ENCODE results near the gene ATMIN. TPM values are rescaled to one million over a fixed set of nuclear protein-coding genes. Genes with fewer than 3 reads are reported as not detected.

ATMIN gene
- total RNA-seq, 1 donor from 2014 or later: 33.5 TPM

DNA sequence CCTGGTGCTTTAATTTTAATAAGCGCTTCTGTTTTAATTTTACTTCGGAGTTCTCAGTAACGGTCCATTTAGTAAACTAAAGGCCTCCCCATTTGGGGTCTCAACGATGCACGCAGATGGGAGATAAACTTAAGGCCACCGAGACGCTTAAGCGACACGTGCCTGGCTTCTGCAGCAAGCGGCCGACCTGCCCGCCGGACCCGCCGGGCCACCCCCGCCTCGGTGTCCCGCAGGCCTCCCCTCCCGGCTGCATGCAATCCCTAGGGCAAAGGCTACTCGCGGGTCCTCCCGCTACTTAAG is 60.0 kb downstream of the ATMIN start:
- TF ChIP-seq, protein P1, sequence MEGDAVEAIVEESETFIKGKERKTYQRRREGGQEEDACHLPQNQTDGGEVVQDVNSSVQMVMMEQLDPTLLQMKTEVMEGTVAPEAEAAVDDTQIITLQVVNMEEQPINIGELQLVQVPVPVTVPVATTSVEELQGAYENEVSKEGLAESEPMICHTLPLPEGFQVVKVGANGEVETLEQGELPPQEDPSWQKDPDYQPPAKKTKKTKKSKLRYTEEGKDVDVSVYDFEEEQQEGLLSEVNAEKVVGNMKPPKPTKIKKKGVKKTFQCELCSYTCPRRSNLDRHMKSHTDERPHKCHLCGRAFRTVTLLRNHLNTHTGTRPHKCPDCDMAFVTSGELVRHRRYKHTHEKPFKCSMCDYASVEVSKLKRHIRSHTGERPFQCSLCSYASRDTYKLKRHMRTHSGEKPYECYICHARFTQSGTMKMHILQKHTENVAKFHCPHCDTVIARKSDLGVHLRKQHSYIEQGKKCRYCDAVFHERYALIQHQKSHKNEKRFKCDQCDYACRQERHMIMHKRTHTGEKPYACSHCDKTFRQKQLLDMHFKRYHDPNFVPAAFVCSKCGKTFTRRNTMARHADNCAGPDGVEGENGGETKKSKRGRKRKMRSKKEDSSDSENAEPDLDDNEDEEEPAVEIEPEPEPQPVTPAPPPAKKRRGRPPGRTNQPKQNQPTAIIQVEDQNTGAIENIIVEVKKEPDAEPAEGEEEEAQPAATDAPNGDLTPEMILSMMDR (IDR thresholded peaks at IDR 0.05): no peak
- peak overlapping the region; percentile 78 for H3K27ac ChIP-seq
- ATAC-seq (no peak), DNase-seq (no peak)
- intact Hi-C loops (cut with DNase I): no loop called here
- H3K27me3 ChIP-seq: no peaks in the 10 kb centered on the region
- H3K4me1 ChIP-seq: no peaks in the 10 kb centered on the region
- no peaks in the 10 kb centered on the region for H3K9me3 ChIP-seq
- H3K36me3 ChIP-seq: no peaks in the 10 kb centered on the region
- peak overlapping the region; percentile 74 for H3K4me3 ChIP-seq

DNA sequence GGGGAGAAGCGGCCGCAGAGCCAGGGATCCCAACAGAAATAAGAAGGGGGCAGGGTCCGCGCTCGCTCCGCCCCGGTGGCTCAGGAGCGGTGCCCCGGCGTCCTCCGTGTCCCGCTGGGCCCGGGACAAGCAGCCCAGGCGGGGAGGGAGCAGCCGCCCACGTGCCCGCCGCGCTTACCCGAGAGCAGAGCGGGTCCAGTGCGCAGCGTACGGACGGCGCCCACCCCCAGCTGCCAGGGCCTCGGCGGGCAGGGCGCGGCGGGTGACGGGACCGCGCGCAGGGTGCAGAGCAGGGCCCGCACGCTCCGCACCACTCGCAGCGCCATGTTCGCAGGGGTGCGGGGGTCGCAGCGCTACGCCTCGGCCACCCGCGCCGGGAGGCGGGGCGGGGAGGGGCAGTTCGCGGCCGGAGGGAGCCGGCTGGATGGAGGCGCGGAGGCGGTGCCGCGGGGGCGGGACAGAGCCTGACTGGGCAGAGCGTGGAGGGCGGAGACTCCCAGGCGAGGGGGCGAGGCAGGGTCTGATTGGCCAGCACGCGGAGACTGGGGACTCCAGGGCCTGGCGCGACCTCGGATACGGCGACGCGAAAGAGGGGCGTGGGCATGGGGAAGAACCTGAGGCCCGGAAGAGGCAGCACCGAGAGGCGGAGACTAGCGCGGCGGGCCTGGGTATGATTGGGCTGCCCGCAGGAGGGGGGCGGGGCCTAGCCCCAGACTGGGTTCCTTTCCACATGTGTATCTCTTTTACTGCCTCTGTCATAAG is 60.5 kb downstream of the ATMIN start, which contains the start of gene GCSH:
TSS of gene GCSH (minus strand) at position 443 of the 762 bp plus-strand sequence. CDS start at position 326, 117 bp downstream.
- Histone ChIP-seq H3K9me3 (no peaks in the 10 kb centered on the region), H3K27ac (peak within 1 kb of the TSS; percentile 78), H3K36me3 (no peaks in the 10 kb centered on the region), H3K27me3 (no peaks in the 10 kb centered on the region), H3K4me3 (peak within 1 kb of the TSS; percentile 74), H3K4me1 (no peaks in the 10 kb centered on the region)
- TF ChIP-seq, protein P1 (IDR thresholded peaks at IDR 0.05): no peak
- intact Hi-C loops (cut with DNase I): no loop called here
- ATAC-seq: peak; percentile 99
- peak; percentile 100 for DNase-seq

DNA sequence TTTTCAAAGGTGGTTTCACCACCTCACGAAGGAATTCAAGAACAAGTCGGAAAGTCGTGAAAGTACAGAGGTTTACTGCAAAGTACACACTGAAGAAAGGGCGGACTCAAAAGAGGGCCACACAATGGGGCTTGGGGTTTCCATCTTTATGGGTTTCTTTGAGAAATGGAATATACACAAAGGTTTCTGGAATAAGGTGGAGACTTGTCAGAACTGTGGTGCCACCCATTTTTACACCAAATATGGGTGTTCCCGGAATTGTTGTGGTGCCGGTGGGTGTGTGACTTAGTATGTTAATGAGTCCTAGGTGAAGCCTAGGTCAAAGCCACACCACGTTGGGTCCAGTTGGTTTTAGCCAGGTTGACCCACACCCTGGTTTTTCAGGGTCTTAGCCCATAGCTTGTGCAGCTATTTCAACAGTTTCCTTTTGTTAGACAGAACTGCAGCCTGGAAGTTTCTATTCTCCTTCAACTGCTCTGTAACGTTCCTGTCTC is 61.1 kb downstream of the ATMIN start:
- intact Hi-C loops (cut with DNase I): no loop called here
- Histone ChIP-seq H3K27me3 (no peaks in the 10 kb centered on the region), H3K4me1 (no peaks in the 10 kb centered on the region), H3K27ac (peak overlapping the region; percentile 24), H3K36me3 (no peaks in the 10 kb centered on the region), H3K9me3 (no peaks in the 10 kb centered on the region), H3K4me3 (no peak overlapping the region)
- no peak for ATAC-seq
- no peak for DNase-seq
- TF ChIP-seq, protein P1 (IDR thresholded peaks at IDR 0.05): no peak

Other genes starting within 250 kb of the ATMIN start
- gene CDYL2, start 231.2 kb upstream of the ATMIN start, total RNA-seq: 21.0 TPM
- 43.3 TPM for gene CMC2, start 29.0 kb upstream of the ATMIN start, total RNA-seq
- 8.4 TPM for gene CENPN, start 28.6 kb upstream of the ATMIN start, total RNA-seq
- 1.5 TPM for gene C16orf46, start 41.4 kb downstream of the ATMIN start, total RNA-seq
- 17.0 TPM for gene GCSH, start 60.6 kb downstream of the ATMIN start, total RNA-seq
- gene BCO1, start 202.8 kb downstream of the ATMIN start, total RNA-seq: 0.75 TPM